ENCODE data around the gene CIZ1. TPM values are rescaled to one million over a fixed set of nuclear protein-coding genes. Genes with fewer than 3 reads are reported as not detected.

CIZ1 gene
- total and polyA plus RNA-seq, 2 of the 13 experiments (the other 11 are each of a cell fraction or from before 2014, with no cell fraction given), result 30.6 to 50.3 TPM

- peak; percentile 47; the same call in 1 of the 2 replicates for TF ChIP-seq SP5 (CRISPR knock-in tag; IDR thresholded peaks at IDR 0.05; ENCODE audit: borderline replicate concordance, low read depth)
- peak; percentile 76; the same call in 1 of the 2 replicates for TF ChIP-seq MAX (IDR thresholded peaks at IDR 0.05)
- peak; percentile 24; the same call in 1 of the 2 replicates for TF ChIP-seq ZNF331 (CRISPR knock-in tag; IDR thresholded peaks at IDR 0.05)
- TF ChIP-seq ATF1 (CRISPR knock-in tag; IDR thresholded peaks at IDR 0.05), result no peak
- TF ChIP-seq ZSCAN25 (CRISPR knock-in tag; IDR thresholded peaks at IDR 0.05), result 0 out of 2 replicates have a peak, but pooled peaks have one; percentile 22
- TF ChIP-seq, protein P1, sequence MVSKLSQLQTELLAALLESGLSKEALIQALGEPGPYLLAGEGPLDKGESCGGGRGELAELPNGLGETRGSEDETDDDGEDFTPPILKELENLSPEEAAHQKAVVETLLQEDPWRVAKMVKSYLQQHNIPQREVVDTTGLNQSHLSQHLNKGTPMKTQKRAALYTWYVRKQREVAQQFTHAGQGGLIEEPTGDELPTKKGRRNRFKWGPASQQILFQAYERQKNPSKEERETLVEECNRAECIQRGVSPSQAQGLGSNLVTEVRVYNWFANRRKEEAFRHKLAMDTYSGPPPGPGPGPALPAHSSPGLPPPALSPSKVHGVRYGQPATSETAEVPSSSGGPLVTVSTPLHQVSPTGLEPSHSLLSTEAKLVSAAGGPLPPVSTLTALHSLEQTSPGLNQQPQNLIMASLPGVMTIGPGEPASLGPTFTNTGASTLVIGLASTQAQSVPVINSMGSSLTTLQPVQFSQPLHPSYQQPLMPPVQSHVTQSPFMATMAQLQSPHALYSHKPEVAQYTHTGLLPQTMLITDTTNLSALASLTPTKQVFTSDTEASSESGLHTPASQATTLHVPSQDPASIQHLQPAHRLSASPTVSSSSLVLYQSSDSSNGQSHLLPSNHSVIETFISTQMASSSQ (IDR thresholded peaks at IDR 0.05; ENCODE audit: low read depth), result no peak
- TF ChIP-seq, protein P1 (CRISPR knock-in tag; IDR thresholded peaks at IDR 0.05; ENCODE audit: borderline replicate concordance), result no peak
- TF ChIP-seq XBP1 (CRISPR knock-in tag; IDR thresholded peaks at IDR 0.05), result no peak
- TF ChIP-seq ZFY (CRISPR knock-in tag; IDR thresholded peaks at IDR 0.05), result peak; percentile 99
- TF ChIP-seq GMEB2 (CRISPR knock-in tag; IDR thresholded peaks at IDR 0.05; ENCODE audit: low read depth), result no peak
- TF ChIP-seq ZBTB42 (CRISPR knock-in tag; IDR thresholded peaks at IDR 0.05), result no peak
- TF ChIP-seq SRSF9 (IDR thresholded peaks at IDR 0.05; ENCODE audit: borderline replicate concordance, insufficient read depth, low read depth, low read length, poor library complexity, severe bottlenecking), result no peak
- TF ChIP-seq ZUFSP (CRISPR knock-in tag; IDR thresholded peaks at IDR 0.05; ENCODE audit: borderline replicate concordance), result no peak
- peak; percentile 66; the same call in 1 of the 2 replicates for TF ChIP-seq AKAP8 (CRISPR knock-in tag; IDR thresholded peaks at IDR 0.05)
- TF ChIP-seq ISL2 (CRISPR knock-in tag; IDR thresholded peaks at IDR 0.05), result peak; percentile 30; the same call in 1 of the 2 replicates
- TF ChIP-seq CBX1 (IDR thresholded peaks at IDR 0.05; ENCODE audit: low read depth), result peak; percentile 30
- TF ChIP-seq ZNF713 (CRISPR knock-in tag; IDR thresholded peaks at IDR 0.05), result no peak
- TF ChIP-seq SAFB2 (CRISPR knock-in tag; IDR thresholded peaks at IDR 0.05; ENCODE audit: borderline replicate concordance, low read depth), result peak; percentile 95
- TF ChIP-seq ZNF362 (CRISPR knock-in tag; IDR thresholded peaks at IDR 0.05; ENCODE audit: borderline replicate concordance), result no peak
- TF ChIP-seq HES4 (CRISPR knock-in tag; IDR thresholded peaks at IDR 0.05; ENCODE audit: borderline replicate concordance), result peak; percentile 67; the same call in 1 of the 2 replicates
- TF ChIP-seq TAF15 (IDR thresholded peaks at IDR 0.05; ENCODE audit: low read depth, low read length, poor library complexity, severe bottlenecking), result peak; percentile 79
- no peak for TF ChIP-seq CHD2 (IDR thresholded peaks at IDR 0.05; ENCODE audit: low read depth, low read length)
Measured at GRCh38 chr9:128191406-128192046, at the start of gene CIZ1 (continued).

Data from HepG2 (cell line).